ENCODE results near the gene ZNF366.

Gene ZNF366

GRCh38 chr5:72494623-72495124 is 12.5 kb downstream of the ZNF366 start:
- DNase-seq (ENCODE audit: low read depth in 2 of 2) = no peak

GRCh38 chr5:72489536-72489935 is 17.7 kb downstream of the ZNF366 start:
- no peak for DNase-seq (ENCODE audit: low read depth in 2 of 2)

- DNase-seq (ENCODE audit: low read depth in 2 of 2) = no peak
These were observed 18.5 kb downstream of the ZNF366 start for GRCh38 chr5:72488756-72489155.

GRCh38 chr5:72487177-72487576 is 20.0 kb downstream of the ZNF366 start:
- DNase-seq (ENCODE audit: low read depth in 2 of 2) = no peak

GRCh38 chr5:72486371-72486770 is 20.8 kb downstream of the ZNF366 start:
- DNase-seq (ENCODE audit: low read depth in 2 of 2) = no peak

GRCh38 chr5:72485430-72485974 is 21.7 kb downstream of the ZNF366 start:
- DNase-seq (ENCODE audit: low read depth in 2 of 2) = no peak

- no peak for DNase-seq (ENCODE audit: low read depth in 2 of 2)
These were observed 25.2 kb downstream of the ZNF366 start for GRCh38 chr5:72482046-72482445.

GRCh38 chr5:72480841-72481240 is 26.4 kb downstream of the ZNF366 start:
- DNase-seq (ENCODE audit: low read depth in 2 of 2) = no peak

GRCh38 chr5:72479921-72480320 is 27.3 kb downstream of the ZNF366 start:
- DNase-seq (ENCODE audit: low read depth in 2 of 2) = no peak

- DNase-seq (ENCODE audit: low read depth in 2 of 2) = no peak
These were observed 28.5 kb downstream of the ZNF366 start for GRCh38 chr5:72478684-72479083.

- no peak for DNase-seq (ENCODE audit: low read depth in 2 of 2)
These were observed 28.9 kb downstream of the ZNF366 start for GRCh38 chr5:72478276-72478675.

GRCh38 chr5:72477644-72478043 is 29.6 kb downstream of the ZNF366 start:
- no peak for DNase-seq (ENCODE audit: low read depth in 2 of 2)

GRCh38 chr5:72477176-72477575 is 30.0 kb downstream of the ZNF366 start:
- no peak for DNase-seq (ENCODE audit: low read depth in 2 of 2)

- no peak for DNase-seq (ENCODE audit: low read depth in 2 of 2)
These were observed 30.5 kb downstream of the ZNF366 start for GRCh38 chr5:72476721-72477120.

GRCh38 chr5:72476275-72476674 is 30.9 kb downstream of the ZNF366 start:
- no peak for DNase-seq (ENCODE audit: low read depth in 2 of 2)

GRCh38 chr5:72474516-72474915 is 32.7 kb downstream of the ZNF366 start:
- no peak for DNase-seq (ENCODE audit: low read depth in 2 of 2)

GRCh38 chr5:72474046-72474500 is 33.1 kb downstream of the ZNF366 start:
- DNase-seq (ENCODE audit: low read depth in 2 of 2) = no peak

GRCh38 chr5:72472666-72473422 is 34.4 kb downstream of the ZNF366 start:
- no peak for DNase-seq (ENCODE audit: low read depth in 2 of 2)

GRCh38 chr5:72472031-72472430 is 35.2 kb downstream of the ZNF366 start:
- DNase-seq (ENCODE audit: low read depth in 2 of 2) = no peak

GRCh38 chr5:72470826-72471225 is 36.4 kb downstream of the ZNF366 start:
- no peak for DNase-seq (ENCODE audit: low read depth in 2 of 2)

- DNase-seq (ENCODE audit: low read depth in 2 of 2) = no peak
These were observed 38.6 kb downstream of the ZNF366 start for GRCh38 chr5:72468606-72469005.

- no peak for DNase-seq (ENCODE audit: low read depth in 2 of 2)
These were observed 39.2 kb downstream of the ZNF366 start for GRCh38 chr5:72468024-72468423.

- no peak for DNase-seq (ENCODE audit: low read depth in 2 of 2)
These were observed 39.7 kb downstream of the ZNF366 start for GRCh38 chr5:72467461-72467860.
